ENCODE measurements around the gene RYR3. TPM values are rescaled to one million over a fixed set of nuclear protein-coding genes. Genes with fewer than 3 reads are reported as not detected.
A peak's percentile ranks its signal among the peaks of the same experiment; 100 is the strongest.

RYR3 gene
- total RNA-seq, 1 experiment from 2014 or later: not detected

DNA sequence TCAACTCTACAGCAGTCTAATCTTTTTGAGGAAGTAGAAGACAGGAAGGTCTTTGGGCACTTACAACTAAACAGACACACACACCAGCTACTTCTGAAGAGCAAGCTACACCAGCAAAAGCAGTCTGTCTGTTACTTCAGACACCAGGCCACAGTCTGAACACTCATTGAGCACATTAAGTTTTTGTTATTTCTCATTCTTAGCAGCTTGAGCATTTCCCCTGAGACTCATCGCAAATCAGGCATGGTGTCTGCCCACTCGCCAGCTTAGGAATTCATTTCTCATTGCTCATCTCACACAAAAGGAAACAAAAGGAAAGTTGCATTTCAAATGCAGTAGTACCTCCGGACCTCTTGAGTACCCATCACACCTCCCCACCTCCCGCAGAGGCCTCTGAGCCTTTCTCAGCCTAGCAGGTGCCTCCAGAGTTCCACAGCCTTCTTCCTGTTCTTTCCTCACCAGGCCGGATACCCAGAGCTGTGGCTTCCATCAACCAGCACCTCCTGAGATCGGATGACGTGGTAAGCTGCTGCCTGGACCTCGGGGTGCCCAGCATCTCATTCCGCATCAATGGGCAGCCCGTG lies 302.0 kb downstream of the RYR3 start:
- DNase-seq: no peak
- Histone ChIP-seq H3K4me3 (no peak overlapping the region), H3K36me3 (no peaks in the 10 kb centered on the region), H3K27me3 (no peaks in the 10 kb centered on the region), H3K9me3 (no peaks in the 10 kb centered on the region)

- Histone ChIP-seq H3K4me3 (no peak overlapping the region), H3K27me3 (no peaks in the 10 kb centered on the region), H3K9me3 (no peaks in the 10 kb centered on the region), H3K36me3 (no peaks in the 10 kb centered on the region)
- no peak for DNase-seq
Measured at GRCh38 chr15:33616475-33616874, 305.7 kb downstream of the RYR3 start.

- Histone ChIP-seq H3K27me3 (no peaks in the 10 kb centered on the region), H3K4me3 (no peak overlapping the region), H3K9me3 (no peaks in the 10 kb centered on the region), H3K36me3 (no peaks in the 10 kb centered on the region)
- no peak for DNase-seq
Measured at GRCh38 chr15:33618350-33618749, 307.6 kb downstream of the RYR3 start.

- no peaks in the 10 kb centered on the region for H3K9me3 ChIP-seq
- DNase-seq: no peak
- no peak overlapping the region for H3K4me3 ChIP-seq
- no peaks in the 10 kb centered on the region for H3K36me3 ChIP-seq
- H3K27me3 ChIP-seq: no peaks in the 10 kb centered on the region
Measured at GRCh38 chr15:33621141-33621540, 310.4 kb downstream of the RYR3 start.

GRCh38 chr15:33623010-33623409 lies 312.2 kb downstream of the RYR3 start:
- H3K4me3 ChIP-seq: no peak overlapping the region
- no peaks in the 10 kb centered on the region for H3K36me3 ChIP-seq
- H3K9me3 ChIP-seq: no peaks in the 10 kb centered on the region
- DNase-seq: no peak
- no peaks in the 10 kb centered on the region for H3K27me3 ChIP-seq

GRCh38 chr15:33624439-33624838 lies 313.7 kb downstream of the RYR3 start:
- Histone ChIP-seq H3K27me3 (peaks cover 2% of the 10 kb centered on the region; the same call in 1 of the 2 replicates), H3K4me3 (no peak overlapping the region), H3K9me3 (no peaks in the 10 kb centered on the region), H3K36me3 (no peaks in the 10 kb centered on the region)
- DNase-seq: no peak

DNA sequence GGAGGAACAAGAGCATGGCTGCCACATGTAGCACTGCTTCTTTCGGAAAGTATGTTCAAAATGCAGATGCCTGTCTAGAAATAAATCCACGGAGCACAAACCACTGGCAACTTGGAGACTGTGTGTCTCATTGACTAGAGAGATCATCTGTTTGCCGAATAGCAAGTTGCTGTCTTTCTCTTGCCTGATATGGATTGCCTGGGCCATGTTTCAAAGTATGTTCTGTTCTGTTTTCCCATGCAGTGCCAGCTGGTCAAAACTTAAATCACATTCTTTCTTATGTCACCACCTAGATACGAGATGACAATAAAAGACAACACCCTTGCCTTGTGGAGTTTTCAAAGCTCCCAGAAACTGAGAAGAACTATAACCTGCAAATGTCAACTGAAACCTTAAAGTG lies 318.9 kb downstream of the RYR3 start:
- Histone ChIP-seq H3K9me3 (no peaks in the 10 kb centered on the region), H3K4me3 (no peak overlapping the region), H3K36me3 (no peaks in the 10 kb centered on the region), H3K27me3 (peaks cover 2% of the 10 kb centered on the region; the same call in 1 of the 2 replicates)
- DNase-seq: no peak

DNA sequence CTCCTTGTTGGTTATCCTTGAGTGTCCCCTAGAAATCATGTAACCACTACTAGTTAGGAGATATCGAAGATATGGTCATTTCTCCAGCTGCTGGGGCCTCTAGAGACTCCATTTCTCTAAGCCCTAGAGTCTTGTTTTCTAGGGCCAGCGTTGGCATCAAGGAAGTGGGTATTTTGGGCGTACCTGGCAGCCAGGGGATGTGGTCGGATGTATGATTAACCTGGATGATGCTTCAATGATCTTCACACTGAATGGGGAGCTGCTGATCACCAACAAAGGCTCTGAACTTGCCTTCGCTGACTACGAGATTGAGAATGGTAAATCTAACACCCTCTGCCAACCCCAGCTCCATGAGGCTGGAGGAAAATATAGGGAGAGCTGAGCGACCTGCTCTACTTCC lies 325.5 kb downstream of the RYR3 start:
- no peaks in the 10 kb centered on the region for H3K9me3 ChIP-seq
- H3K36me3 ChIP-seq: no peaks in the 10 kb centered on the region
- H3K27me3 ChIP-seq: no peaks in the 10 kb centered on the region; the same call in 1 of the 2 replicates
- no peak overlapping the region for H3K4me3 ChIP-seq
- DNase-seq: no peak

GRCh38 chr15:33636958-33637357 lies 326.2 kb downstream of the RYR3 start:
- Histone ChIP-seq H3K9me3 (no peaks in the 10 kb centered on the region), H3K27me3 (no peaks in the 10 kb centered on the region; the same call in 1 of the 2 replicates)

GRCh38 chr15:33638453-33638852 lies 327.7 kb downstream of the RYR3 start:
- H3K9me3 ChIP-seq: no peaks in the 10 kb centered on the region
- H3K27me3 ChIP-seq: no peaks in the 10 kb centered on the region; the same call in 1 of the 2 replicates
- H3K4me3 ChIP-seq: no peak overlapping the region
- H3K36me3 ChIP-seq: no peaks in the 10 kb centered on the region
- DNase-seq: no peak

More at GRCh38 chr15:33636958-33637357, 326.2 kb downstream of the RYR3 start:
- no peak overlapping the region for H3K4me3 ChIP-seq
- no peaks in the 10 kb centered on the region for H3K36me3 ChIP-seq
- no peak for DNase-seq

DNA sequence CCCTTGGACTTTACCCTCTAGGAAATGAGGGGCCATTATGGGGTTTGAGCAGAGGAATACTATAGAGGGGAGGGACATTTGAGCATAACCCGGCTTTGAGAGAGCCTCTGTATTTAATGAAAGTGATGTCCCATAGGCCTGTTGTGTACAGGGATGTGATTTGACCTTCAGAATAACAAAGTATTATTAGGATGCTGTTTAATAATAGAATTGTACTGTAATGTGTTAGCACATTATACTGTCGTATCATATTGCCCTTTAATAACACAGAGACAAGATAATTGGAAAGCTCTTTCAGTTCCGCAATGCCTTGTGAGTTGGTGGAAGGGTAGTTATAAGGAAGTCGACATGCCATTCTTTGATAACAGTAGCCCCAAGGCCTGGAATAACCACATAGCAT lies 328.3 kb downstream of the RYR3 start:
- Histone ChIP-seq H3K27me3 (no peaks in the 10 kb centered on the region; the same call in 1 of the 2 replicates), H3K36me3 (no peaks in the 10 kb centered on the region), H3K4me3 (no peak overlapping the region), H3K9me3 (no peaks in the 10 kb centered on the region)
- no peak for DNase-seq

DNA sequence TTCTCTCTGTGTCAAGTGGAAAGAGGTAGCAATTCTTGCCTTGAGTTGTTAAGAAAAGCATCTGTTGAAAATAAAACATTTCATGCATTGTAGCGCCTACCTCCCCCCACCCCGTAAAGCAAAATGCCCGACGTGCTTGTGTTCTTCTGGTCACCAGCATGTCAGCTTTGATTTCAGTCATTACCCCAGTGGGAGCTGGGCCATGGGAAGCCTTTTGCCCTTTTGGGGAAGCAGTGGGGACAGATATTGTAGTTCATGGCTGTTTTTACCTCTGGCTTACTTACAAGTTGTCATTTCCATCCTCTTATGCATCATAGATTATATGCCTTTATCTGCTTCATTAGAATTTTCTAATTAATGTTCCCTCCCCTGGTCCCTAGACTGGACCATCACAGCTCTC lies 328.7 kb downstream of the RYR3 start:
- DNase-seq: no peak
- H3K36me3 ChIP-seq: no peaks in the 10 kb centered on the region
- no peaks in the 10 kb centered on the region; the same call in 1 of the 2 replicates for H3K27me3 ChIP-seq
- no peak overlapping the region for H3K4me3 ChIP-seq
- H3K9me3 ChIP-seq: no peaks in the 10 kb centered on the region

DNA sequence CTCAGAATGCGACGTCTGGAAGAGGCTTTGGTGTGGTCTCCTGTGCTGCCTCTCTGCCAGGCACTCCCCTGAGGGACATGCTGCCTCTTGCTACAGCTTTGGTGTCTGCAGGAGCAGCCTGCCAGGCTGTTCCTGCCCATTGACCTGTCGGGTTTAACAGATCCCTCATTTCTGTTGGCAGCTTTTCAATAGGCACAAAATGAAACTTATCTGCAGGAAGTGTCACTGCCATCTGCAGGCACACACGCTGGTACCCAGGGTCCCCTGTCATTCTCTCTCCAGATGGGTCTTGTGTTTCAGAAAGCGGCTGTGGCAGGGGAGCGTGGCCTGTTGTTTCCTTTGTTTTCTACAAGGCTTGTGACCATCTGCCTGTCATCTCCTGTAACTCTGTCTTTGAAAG lies 329.2 kb downstream of the RYR3 start:
- Histone ChIP-seq H3K36me3 (no peaks in the 10 kb centered on the region), H3K27me3 (no peaks in the 10 kb centered on the region; the same call in 1 of the 2 replicates), H3K9me3 (no peaks in the 10 kb centered on the region), H3K4me3 (no peak overlapping the region)
- DNase-seq: no peak

DNA sequence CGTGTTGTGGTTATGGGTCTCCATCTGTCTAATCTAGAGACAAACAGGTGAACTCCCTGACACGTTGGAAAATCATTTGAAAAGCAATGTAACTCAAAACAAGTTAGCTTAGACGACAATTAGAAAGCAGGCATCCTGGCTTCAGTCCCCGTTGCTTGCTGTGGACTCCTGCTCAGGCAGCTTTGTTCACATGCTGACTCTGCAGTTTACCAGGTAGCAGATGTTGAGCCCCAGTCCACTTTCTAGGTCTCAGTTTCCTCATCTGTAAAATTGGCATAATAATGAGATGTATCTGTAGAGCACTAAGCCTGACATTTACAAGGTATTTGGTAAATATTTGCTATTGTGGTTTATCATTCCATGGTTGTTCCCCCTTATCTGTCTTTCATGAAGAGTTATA lies 330.3 kb downstream of the RYR3 start:
- H3K27me3 ChIP-seq: no peaks in the 10 kb centered on the region; the same call in 1 of the 2 replicates
- no peak overlapping the region for H3K4me3 ChIP-seq
- no peaks in the 10 kb centered on the region for H3K9me3 ChIP-seq
- H3K36me3 ChIP-seq: no peaks in the 10 kb centered on the region
- DNase-seq: no peak

GRCh38 chr15:33644304-33644703 lies 333.5 kb downstream of the RYR3 start:
- Histone ChIP-seq H3K9me3 (no peaks in the 10 kb centered on the region), H3K4me3 (no peak overlapping the region), H3K27me3 (no peaks in the 10 kb centered on the region), H3K36me3 (no peaks in the 10 kb centered on the region)
- DNase-seq: no peak

- Histone ChIP-seq H3K36me3 (no peaks in the 10 kb centered on the region), H3K4me3 (no peak overlapping the region), H3K9me3 (no peaks in the 10 kb centered on the region), H3K27me3 (no peaks in the 10 kb centered on the region)
- no peak for DNase-seq
Measured at GRCh38 chr15:33646744-33647143, 336.0 kb downstream of the RYR3 start.

- Histone ChIP-seq H3K4me3 (no peak overlapping the region), H3K9me3 (no peaks in the 10 kb centered on the region), H3K36me3 (no peaks in the 10 kb centered on the region), H3K27me3 (no peaks in the 10 kb centered on the region)
- DNase-seq: no peak
Measured at GRCh38 chr15:33649217-33649933, 338.6 kb downstream of the RYR3 start.

DNA sequence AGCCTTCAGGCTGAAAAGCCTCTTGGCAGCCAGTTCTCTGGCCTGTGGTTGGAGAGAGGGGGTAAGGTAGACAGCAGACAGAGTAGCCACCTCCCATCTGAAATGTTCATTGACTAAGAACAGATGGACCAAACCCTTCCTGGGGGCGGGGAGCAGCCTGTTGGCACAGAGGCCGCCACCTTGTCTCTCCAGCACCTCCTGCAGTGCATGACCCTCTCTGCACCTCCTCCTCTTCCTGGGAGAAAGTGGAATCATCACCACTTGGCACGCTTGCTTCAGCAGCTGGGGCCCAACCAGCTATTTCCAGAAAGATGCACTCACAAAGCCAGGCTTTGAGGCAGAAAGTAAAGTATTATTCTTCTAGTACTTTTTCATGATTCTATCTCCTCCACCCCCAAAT lies 344.1 kb downstream of the RYR3 start:
- Histone ChIP-seq H3K4me3 (no peak overlapping the region), H3K27me3 (no peaks in the 10 kb centered on the region), H3K36me3 (no peaks in the 10 kb centered on the region), H3K9me3 (no peaks in the 10 kb centered on the region)
- DNase-seq: peak; percentile 57

All from MG63 (cell line).